Activated CD4-positive, alpha-beta T cell treated with anti-CD3 and anti-CD28 coated beads, Interleukin-10, Interleukin-2, amounts not matched to agents 100 ng/mL and 50 ng/mL, durations not matched to agents 16 hours and 8 hours (primary cell): ENCODE measurements around the gene ZNF133.

ENCODE experiments used
- DNase-seq: peaks from one replicate; pipeline ENCODE4 v3.0.0-alpha.2; 2020

Gene ZNF133

DNA sequence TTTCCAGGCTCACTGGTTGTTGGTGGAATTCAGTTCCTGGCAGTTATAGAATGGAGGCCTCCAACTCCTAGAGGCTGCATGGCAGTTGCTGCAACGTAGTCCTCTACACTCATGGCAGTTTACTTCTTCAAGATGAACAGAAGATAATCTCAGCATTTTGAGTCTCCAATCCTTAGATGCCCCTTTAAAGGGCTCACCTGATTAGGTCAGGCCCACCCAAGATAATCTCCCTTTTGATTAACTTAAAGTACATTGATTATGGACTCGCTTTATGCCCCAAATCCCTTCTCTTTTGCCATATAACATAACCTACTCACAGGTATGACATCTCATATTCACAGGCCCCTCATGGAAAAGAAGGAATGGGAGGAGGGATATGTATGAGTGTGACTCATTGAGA lies 76.4 kb downstream of the ZNF133 start:
- DNase-seq = no peak
